ENCODE measurements around the gene TRH. TPM values are rescaled to one million over a fixed set of nuclear protein-coding genes. Genes with fewer than 3 reads are reported as not detected.

Gene TRH
- total RNA-seq, 1 donor from 2014 or later: not detected

- H3K27me3 Mint-ChIP-seq (ENCODE audit: low read depth): peaks cover 41% of the 10 kb centered on the region
- no peaks in the 10 kb centered on the region for H3K4me1 Mint-ChIP-seq (ENCODE audit: low read depth)
- TF ChIP-seq CTCF (IDR thresholded peaks at IDR 0.05): no peak
- no peaks in the 10 kb centered on the region for H3K9me3 Mint-ChIP-seq (ENCODE audit: low read depth)
- H3K27ac Mint-ChIP-seq (ENCODE audit: unreplicated experiment): no peak overlapping the region
- no peak overlapping the region for H3K4me3 Mint-ChIP-seq (ENCODE audit: unreplicated experiment)
- DNase-seq (ENCODE audit: low spot score): no peak
- H3K36me3 Mint-ChIP-seq (ENCODE audit: low read depth): no peaks in the 10 kb centered on the region
Observed at GRCh38 chr3:129953621-129954020, 20.9 kb upstream of the TRH start.

- DNase-seq (ENCODE audit: low spot score): no peak
- Mint-ChIP-seq H3K36me3 (ENCODE audit: low read depth) (no peaks in the 10 kb centered on the region), H3K27ac (ENCODE audit: unreplicated experiment) (no peak overlapping the region), H3K27me3 (ENCODE audit: low read depth) (peaks cover 35% of the 10 kb centered on the region), H3K4me1 (ENCODE audit: low read depth) (no peaks in the 10 kb centered on the region), H3K9me3 (ENCODE audit: low read depth) (no peaks in the 10 kb centered on the region), H3K4me3 (ENCODE audit: unreplicated experiment) (no peak overlapping the region)
- no peak for TF ChIP-seq CTCF (IDR thresholded peaks at IDR 0.05)
Observed at GRCh38 chr3:129954514-129954913, 20.0 kb upstream of the TRH start.

- H3K4me1 Mint-ChIP-seq (ENCODE audit: low read depth): no peaks in the 10 kb centered on the region
- no peak for TF ChIP-seq CTCF (IDR thresholded peaks at IDR 0.05)
- no peak overlapping the region for H3K4me3 Mint-ChIP-seq (ENCODE audit: unreplicated experiment)
- H3K36me3 Mint-ChIP-seq (ENCODE audit: low read depth): no peaks in the 10 kb centered on the region
- no peak for DNase-seq (ENCODE audit: low spot score)
- H3K9me3 Mint-ChIP-seq (ENCODE audit: low read depth): no peaks in the 10 kb centered on the region
- no peak overlapping the region for H3K27ac Mint-ChIP-seq (ENCODE audit: unreplicated experiment)
- peaks cover 50% of the 10 kb centered on the region for H3K27me3 Mint-ChIP-seq (ENCODE audit: low read depth)
Observed at GRCh38 chr3:129956936-129957335, 17.6 kb upstream of the TRH start.

GRCh38 chr3:129958755-129959154, 15.8 kb upstream of the TRH start:
- H3K27me3 Mint-ChIP-seq (ENCODE audit: low read depth): peaks cover 43% of the 10 kb centered on the region

GRCh38 chr3:129961141-129961541, 13.4 kb upstream of the TRH start:
- peaks cover 39% of the 10 kb centered on the region for H3K27me3 Mint-ChIP-seq (ENCODE audit: low read depth)
- H3K36me3 Mint-ChIP-seq (ENCODE audit: low read depth): no peaks in the 10 kb centered on the region
- no peak overlapping the region for H3K4me3 Mint-ChIP-seq (ENCODE audit: unreplicated experiment)
- TF ChIP-seq CTCF (IDR thresholded peaks at IDR 0.05): no peak
- H3K9me3 Mint-ChIP-seq (ENCODE audit: low read depth): no peaks in the 10 kb centered on the region
- no peaks in the 10 kb centered on the region for H3K4me1 Mint-ChIP-seq (ENCODE audit: low read depth)
- no peak for DNase-seq (ENCODE audit: low spot score)
- no peak overlapping the region for H3K27ac Mint-ChIP-seq (ENCODE audit: unreplicated experiment)

More at GRCh38 chr3:129958755-129959154, 15.8 kb upstream of the TRH start:
- TF ChIP-seq CTCF (IDR thresholded peaks at IDR 0.05): no peak
- DNase-seq (ENCODE audit: low spot score): no peak
- Mint-ChIP-seq H3K4me3 (ENCODE audit: unreplicated experiment) (no peak overlapping the region), H3K36me3 (ENCODE audit: low read depth) (no peaks in the 10 kb centered on the region), H3K9me3 (ENCODE audit: low read depth) (no peaks in the 10 kb centered on the region), H3K4me1 (ENCODE audit: low read depth) (no peaks in the 10 kb centered on the region), H3K27ac (ENCODE audit: unreplicated experiment) (no peak overlapping the region)
